Measurements from ENCODE around the gene RAF1. TPM values are rescaled to one million over a fixed set of nuclear protein-coding genes. Genes with fewer than 3 reads are reported as not detected.

Gene RAF1
- total RNA-seq, 1 donor from 2014 or later = 123 TPM

DNA sequence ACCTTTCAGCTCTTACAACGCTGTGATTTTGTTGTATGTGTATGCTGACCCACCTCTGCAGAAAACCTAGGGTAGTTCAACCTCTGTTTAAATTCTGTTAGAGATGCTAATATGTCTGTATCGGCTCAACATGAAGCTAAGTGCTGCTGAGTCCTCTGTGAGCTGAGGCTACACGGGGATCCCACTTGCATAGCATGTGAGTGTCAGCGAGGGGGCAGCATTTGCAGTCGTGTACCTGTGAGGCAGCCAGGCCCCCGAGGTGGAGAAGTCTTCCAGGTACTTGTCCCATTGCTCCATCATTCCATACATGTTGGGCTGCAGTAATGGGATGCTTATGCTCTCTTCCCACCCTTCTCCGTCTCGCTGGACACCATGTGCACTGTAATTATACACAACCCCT is 122.3 kb downstream of the RAF1 start:
- DNase-seq (ENCODE audit: low read depth, low spot score) = no peak
- Mint-ChIP-seq H3K4me1 (no peaks in the 10 kb centered on the region), H3K4me3 (no peak overlapping the region), H3K27me3 (ENCODE audit: low read depth) (no peaks in the 10 kb centered on the region), H3K36me3 (ENCODE audit: low read depth) (no peaks in the 10 kb centered on the region), H3K27ac (ENCODE audit: unreplicated experiment) (no peak overlapping the region), H3K9me3 (no peaks in the 10 kb centered on the region)
- TF ChIP-seq, protein P1, sequence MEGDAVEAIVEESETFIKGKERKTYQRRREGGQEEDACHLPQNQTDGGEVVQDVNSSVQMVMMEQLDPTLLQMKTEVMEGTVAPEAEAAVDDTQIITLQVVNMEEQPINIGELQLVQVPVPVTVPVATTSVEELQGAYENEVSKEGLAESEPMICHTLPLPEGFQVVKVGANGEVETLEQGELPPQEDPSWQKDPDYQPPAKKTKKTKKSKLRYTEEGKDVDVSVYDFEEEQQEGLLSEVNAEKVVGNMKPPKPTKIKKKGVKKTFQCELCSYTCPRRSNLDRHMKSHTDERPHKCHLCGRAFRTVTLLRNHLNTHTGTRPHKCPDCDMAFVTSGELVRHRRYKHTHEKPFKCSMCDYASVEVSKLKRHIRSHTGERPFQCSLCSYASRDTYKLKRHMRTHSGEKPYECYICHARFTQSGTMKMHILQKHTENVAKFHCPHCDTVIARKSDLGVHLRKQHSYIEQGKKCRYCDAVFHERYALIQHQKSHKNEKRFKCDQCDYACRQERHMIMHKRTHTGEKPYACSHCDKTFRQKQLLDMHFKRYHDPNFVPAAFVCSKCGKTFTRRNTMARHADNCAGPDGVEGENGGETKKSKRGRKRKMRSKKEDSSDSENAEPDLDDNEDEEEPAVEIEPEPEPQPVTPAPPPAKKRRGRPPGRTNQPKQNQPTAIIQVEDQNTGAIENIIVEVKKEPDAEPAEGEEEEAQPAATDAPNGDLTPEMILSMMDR (conservative IDR thresholded peaks at IDR 0.05) = peak; percentile 28

DNA sequence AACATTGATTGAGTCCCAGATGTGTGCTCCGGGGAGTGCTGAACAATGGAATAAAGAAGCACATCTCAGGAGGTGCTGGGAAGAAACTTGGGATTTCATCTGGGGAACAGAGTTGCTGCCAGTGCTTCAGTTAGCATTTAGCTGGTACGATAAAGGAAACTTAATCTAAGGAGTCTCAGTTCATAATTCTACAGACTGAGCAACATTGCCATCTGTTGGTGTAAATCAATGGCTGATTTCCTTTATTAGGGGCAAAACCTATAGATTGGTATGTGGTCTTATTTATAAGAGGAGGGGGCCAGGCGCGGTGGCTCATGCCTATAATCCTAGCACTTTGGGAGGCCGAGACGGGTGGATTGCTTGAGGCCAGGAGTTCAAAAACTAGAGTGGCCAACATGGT is 127.5 kb downstream of the RAF1 start:
- peaks cover 7% of the 10 kb centered on the region for H3K36me3 Mint-ChIP-seq (ENCODE audit: low read depth)
- H3K27ac Mint-ChIP-seq (ENCODE audit: unreplicated experiment) = peak overlapping the region; percentile 37

More for the DNA sequence above, 127.5 kb downstream of the RAF1 start:
- Mint-ChIP-seq H3K9me3 (no peaks in the 10 kb centered on the region), H3K4me3 (no peak overlapping the region), H3K4me1 (no peaks in the 10 kb centered on the region), H3K27me3 (ENCODE audit: low read depth) (no peaks in the 10 kb centered on the region)
- no peak for DNase-seq (ENCODE audit: low read depth, low spot score)
- TF ChIP-seq, protein P1 (conservative IDR thresholded peaks at IDR 0.05) = no peak

Other genes starting within 250 kb of the RAF1 start
- gene TSEN2, start 179.6 kb downstream of the RAF1 start, total RNA-seq = 26.5 and 28.1 TPM in 2 replicates
- not detected in 2 replicates for gene MKRN2OS, start 118.6 kb downstream of the RAF1 start, total RNA-seq
- 25.8 and 27.2 TPM in 2 replicates for gene MKRN2, start 107.0 kb downstream of the RAF1 start, total RNA-seq
- not detected in 2 replicates for gene TMEM40, start 95.1 kb upstream of the RAF1 start, total RNA-seq
- 14.8 and 15.5 TPM in 2 replicates for gene CAND2, start 132.6 kb upstream of the RAF1 start, total RNA-seq
- gene RPL32, start 177.4 kb upstream of the RAF1 start, total RNA-seq = 1,918 and 2,125 TPM in 2 replicates

Data from neural crest cell (in vitro differentiated cells).